ENCODE measurements around the gene TTC21B.
A peak's percentile ranks its signal among the peaks of the same experiment; 100 is the strongest.

The TTC21B gene

GRCh38 chr2:165892526-165892925 is 61.0 kb downstream of the TTC21B start:
- CTCF ChIA-PET = interaction anchor here (0.7 kb wide), 1 partner anchor 132 kb away, joined by 3 read pairs; no protein-coding TSS in a partner anchor
- H3K4me3 ChIP-seq (ENCODE audit: low read depth, low read length) = no peak overlapping the region
- H3K9me3 ChIP-seq (ENCODE audit: control insufficient read depth, insufficient read depth, low read depth, low read length) = no peaks in the 10 kb centered on the region
- H3K4me1 ChIP-seq (ENCODE audit: control insufficient read depth, insufficient read depth, low read length) = no peaks in the 10 kb centered on the region
- peaks cover 18 to 73% of the 10 kb centered on the region in 2 experiments; a peak in 2 of 3 replicates for H3K36me3 ChIP-seq (ENCODE audit: control insufficient read depth in 2 of 2, insufficient read depth in 1 of 2, low read length in 2 of 2)
- no peak for TF ChIP-seq ZNF155 (tag by site-specific recombination; IDR thresholded peaks at IDR 0.05)
- no peak for TF ChIP-seq GLI4 (tag by site-specific recombination; IDR thresholded peaks at IDR 0.05)
- TF ChIP-seq ZNF660 (tag by site-specific recombination; IDR thresholded peaks at IDR 0.05) = no peak
- no peak for TF ChIP-seq TRIM28 (IDR thresholded peaks at IDR 0.05; ENCODE audit: borderline replicate concordance, low read length)
- TF ChIP-seq ZNF626 (tag by site-specific recombination; IDR thresholded peaks at IDR 0.05) = no peak
- no peak for TF ChIP-seq ZNF791 (tag by site-specific recombination; IDR thresholded peaks at IDR 0.05)
- no peak for TF ChIP-seq REPIN1 (tag by site-specific recombination; IDR thresholded peaks at IDR 0.05; ENCODE audit: low read depth)
- TF ChIP-seq ZNF610 (tag by site-specific recombination; IDR thresholded peaks at IDR 0.05; ENCODE audit: borderline replicate concordance) = no peak
- TF ChIP-seq INSM2 (tag by site-specific recombination; IDR thresholded peaks at IDR 0.05) = no peak
- TF ChIP-seq ZNF354C (tag by site-specific recombination; IDR thresholded peaks at IDR 0.05; ENCODE audit: borderline replicate concordance, low read depth) = no peak
- no peak for TF ChIP-seq ZNF580 (tag by site-specific recombination; IDR thresholded peaks at IDR 0.05)
- TF ChIP-seq ZFP41 (tag by site-specific recombination; IDR thresholded peaks at IDR 0.05; ENCODE audit: borderline replicate concordance) = no peak
- no peak for TF ChIP-seq ZNF830 (tag by site-specific recombination; IDR thresholded peaks at IDR 0.05; ENCODE audit: low read depth)
- POLR2A ChIA-PET = no interaction called here
- H3K27ac ChIP-seq (ENCODE audit: extremely low read depth, low read depth, low read length) = no peak overlapping the region

- H3K27ac ChIP-seq (ENCODE audit: extremely low read depth, low read depth, low read length) = no peak overlapping the region
- H3K4me3 ChIP-seq (ENCODE audit: low read depth, low read length) = no peak overlapping the region
- peaks cover 16 to 71% of the 10 kb centered on the region in 2 experiments; a peak in 2 of 3 replicates for H3K36me3 ChIP-seq (ENCODE audit: control insufficient read depth in 2 of 2, insufficient read depth in 1 of 2, low read length in 2 of 2)
- CTCF ChIA-PET = interaction anchor here (0.7 to 1.2 kb wide), 2 partner anchors 18 to 132 kb away, joined by 3 to 4 read pairs; no protein-coding TSS in a partner anchor
- no peaks in the 10 kb centered on the region for H3K9me3 ChIP-seq (ENCODE audit: control insufficient read depth, insufficient read depth, low read depth, low read length)
- POLR2A ChIA-PET = no interaction called here
- H3K4me1 ChIP-seq (ENCODE audit: control insufficient read depth, insufficient read depth, low read length) = no peaks in the 10 kb centered on the region
- no peak for TF ChIP-seq ZNF488 (tag by site-specific recombination; IDR thresholded peaks at IDR 0.05)
- TF ChIP-seq EGR2 (tag by site-specific recombination; IDR thresholded peaks at IDR 0.05; ENCODE audit: low read depth) = no peak
- no peak for TF ChIP-seq ZBTB17 (tag by site-specific recombination; IDR thresholded peaks at IDR 0.05)
- no peak for TF ChIP-seq ZIC2 (tag by site-specific recombination; IDR thresholded peaks at IDR 0.05)
- no peak for TF ChIP-seq ZNF561 (tag by site-specific recombination; IDR thresholded peaks at IDR 0.05; ENCODE audit: borderline replicate concordance)
- no peak for TF ChIP-seq SCRT1 (tag by site-specific recombination; IDR thresholded peaks at IDR 0.05; ENCODE audit: borderline replicate concordance)
- no peak for TF ChIP-seq ZNF2 (tag by site-specific recombination; IDR thresholded peaks at IDR 0.05)
Measured at GRCh38 chr2:165891943-165892342, 61.6 kb downstream of the TTC21B start.

- Histone ChIP-seq H3K4me1 (ENCODE audit: control insufficient read depth, insufficient read depth, low read length) (no peaks in the 10 kb centered on the region), H3K4me3 (ENCODE audit: low read depth, low read length) (no peak overlapping the region), H3K9me3 (ENCODE audit: control insufficient read depth, insufficient read depth, low read depth, low read length) (no peaks in the 10 kb centered on the region), H3K27ac (ENCODE audit: extremely low read depth, low read depth, low read length) (no peak overlapping the region), H3K36me3 (ENCODE audit: control insufficient read depth in 2 of 2, insufficient read depth in 1 of 2, low read length in 2 of 2) (peaks cover 15 to 69% of the 10 kb centered on the region in 2 experiments; a peak in 2 of 3 replicates)
- POLR2A ChIA-PET = no interaction called here
- CTCF ChIA-PET = interaction anchor here (1.2 kb wide), 1 partner anchor 17 kb away, joined by 4 read pairs; no protein-coding TSS in a partner anchor
- no peak for TF ChIP-seq ZNF704 (tag by site-specific recombination; IDR thresholded peaks at IDR 0.05)
- 0 out of 2 replicates have a peak, but pooled peaks have one; percentile 44 for TF ChIP-seq ZNF24 (tag by site-specific recombination; IDR thresholded peaks at IDR 0.05)
- TF ChIP-seq ZNF266 (tag by site-specific recombination; IDR thresholded peaks at IDR 0.05; ENCODE audit: low read depth) = no peak
- no peak for TF ChIP-seq REPIN1 (tag by site-specific recombination; IDR thresholded peaks at IDR 0.05; ENCODE audit: low read depth)
Measured at GRCh38 chr2:165891345-165891744, 62.2 kb downstream of the TTC21B start.
